GM19238 (cell line): ENCODE results near the gene SLC38A10.
"Not testable (repeated sequence)": the region's sequence is repeated elsewhere in the genome, so short reads cannot be mapped to it uniquely, and the experiment has no call there.

ENCODE experiments used
- DNase-seq: peaks from one replicate; pipeline ENCODE4 v3.0.0; 2011; ENCODE audit warnings: low spot score; ENCODE audit not compliant: insufficient read length

The SLC38A10 gene

DNA sequence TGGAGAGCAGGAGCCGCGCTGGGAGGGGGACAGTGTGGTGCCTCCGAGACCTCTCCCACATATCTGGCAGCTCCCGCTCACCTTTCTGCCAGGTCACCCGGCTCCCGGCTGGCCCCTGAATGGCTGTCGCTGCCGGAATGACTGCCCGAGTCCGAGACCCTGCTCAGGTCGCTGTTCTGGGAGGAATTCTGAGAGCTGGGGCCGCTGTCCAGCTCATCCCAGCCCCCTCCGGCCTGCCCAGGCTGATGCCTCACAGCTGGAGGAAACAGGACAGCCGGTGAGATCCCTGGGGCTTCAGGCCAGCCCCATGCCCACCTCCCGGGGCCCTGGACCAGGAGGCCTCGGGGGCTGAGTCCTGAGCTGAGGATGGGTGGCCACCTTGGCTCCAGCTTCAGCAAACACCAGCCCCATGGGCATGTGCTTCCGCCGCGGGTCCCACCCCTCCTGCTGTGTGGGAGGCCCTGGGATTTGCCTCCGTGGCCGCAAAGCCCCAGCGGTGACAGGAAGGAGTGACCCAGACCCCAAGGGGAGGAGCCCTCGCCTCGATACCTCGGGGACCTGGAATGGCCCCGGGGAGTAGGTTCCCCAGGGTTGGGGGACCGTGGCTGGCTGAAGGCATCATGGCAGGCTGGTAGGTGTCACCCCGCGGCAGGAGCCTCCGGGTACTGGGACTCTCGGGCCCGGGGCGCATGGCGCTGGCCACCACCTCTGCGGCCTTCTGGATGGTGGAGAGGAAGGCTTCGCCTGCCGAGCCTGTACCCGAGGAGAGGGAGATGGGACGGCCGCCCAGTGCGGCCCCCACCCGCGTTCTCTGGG, 63.1 kb downstream of the SLC38A10 start:
- DNase-seq, result no peak

DNA sequence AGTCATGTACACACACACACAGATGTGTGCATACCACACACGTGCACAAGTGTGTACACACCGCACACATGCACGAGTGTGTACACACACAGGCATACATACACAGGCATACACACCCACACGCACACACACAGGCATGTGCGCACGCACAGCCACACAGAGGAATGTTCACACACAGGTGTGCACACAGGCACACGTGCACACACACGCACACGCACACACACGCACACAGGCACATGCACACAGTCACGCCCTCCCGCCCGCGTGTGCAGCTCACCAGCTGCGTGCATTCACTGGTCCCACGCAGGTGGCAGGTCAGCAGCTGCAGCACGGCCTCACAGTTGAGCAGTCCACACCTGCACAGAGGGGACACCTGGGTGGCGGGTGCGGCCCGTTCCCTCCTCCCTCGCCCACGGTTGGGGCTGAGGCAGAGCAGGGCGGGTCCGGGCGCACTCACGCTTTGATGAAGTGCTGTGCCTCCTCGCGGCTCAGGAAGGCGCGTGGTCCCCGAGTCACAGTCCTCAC, 63.9 kb downstream of the SLC38A10 start:
- no peak for DNase-seq

DNA sequence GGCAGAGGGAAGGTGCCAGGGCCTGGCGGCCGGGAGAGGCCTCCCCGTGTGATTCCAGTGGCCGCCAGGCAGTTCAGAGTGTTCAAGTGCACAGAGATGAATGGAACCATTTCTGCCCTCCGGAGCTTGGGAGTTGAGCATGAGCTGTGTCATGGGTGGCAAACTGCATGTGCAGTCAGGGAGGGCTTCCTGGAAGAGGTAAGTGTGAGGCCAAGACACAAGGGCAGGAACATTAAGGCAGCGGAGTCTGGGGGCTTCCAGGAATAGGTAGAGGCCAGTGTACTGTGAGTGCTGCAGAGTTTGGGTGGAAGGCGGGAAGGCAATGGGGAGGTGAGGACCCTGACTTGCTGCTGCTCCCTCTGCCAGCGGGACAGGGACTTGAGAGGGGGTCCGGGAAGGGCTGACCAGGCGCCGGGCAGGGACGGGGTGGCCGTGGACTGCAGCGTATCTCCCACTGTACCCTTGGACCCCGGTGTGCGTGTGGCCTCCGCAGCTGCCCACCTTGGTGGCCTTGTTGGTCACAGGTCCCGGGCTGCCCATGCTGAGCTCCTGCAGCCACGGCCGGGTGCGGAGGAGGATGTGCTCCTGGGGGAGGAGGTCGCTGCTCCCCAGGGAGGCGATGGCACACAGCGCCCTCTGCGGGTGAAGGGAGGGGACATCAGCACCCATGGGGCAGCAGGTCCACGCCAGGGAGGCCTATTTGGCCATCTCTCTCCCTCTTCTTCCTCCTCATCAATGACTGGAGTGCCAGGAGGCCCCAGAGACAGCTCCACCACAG, 64.9 kb downstream of the SLC38A10 start:
- DNase-seq, result no peak

DNA sequence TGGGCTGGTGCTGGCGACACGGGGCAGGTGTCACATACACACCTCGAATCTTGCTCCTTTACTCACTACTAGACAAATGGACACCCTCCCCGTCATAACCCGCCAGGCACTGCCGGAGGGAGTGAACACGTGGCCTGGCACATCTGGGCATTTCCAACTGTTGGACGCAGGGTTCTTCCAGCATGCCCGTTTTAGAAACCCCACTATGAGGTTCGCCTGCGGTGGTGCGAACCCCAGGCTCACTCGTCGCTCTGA, 65.5 kb downstream of the SLC38A10 start:
- no peak for DNase-seq

DNA sequence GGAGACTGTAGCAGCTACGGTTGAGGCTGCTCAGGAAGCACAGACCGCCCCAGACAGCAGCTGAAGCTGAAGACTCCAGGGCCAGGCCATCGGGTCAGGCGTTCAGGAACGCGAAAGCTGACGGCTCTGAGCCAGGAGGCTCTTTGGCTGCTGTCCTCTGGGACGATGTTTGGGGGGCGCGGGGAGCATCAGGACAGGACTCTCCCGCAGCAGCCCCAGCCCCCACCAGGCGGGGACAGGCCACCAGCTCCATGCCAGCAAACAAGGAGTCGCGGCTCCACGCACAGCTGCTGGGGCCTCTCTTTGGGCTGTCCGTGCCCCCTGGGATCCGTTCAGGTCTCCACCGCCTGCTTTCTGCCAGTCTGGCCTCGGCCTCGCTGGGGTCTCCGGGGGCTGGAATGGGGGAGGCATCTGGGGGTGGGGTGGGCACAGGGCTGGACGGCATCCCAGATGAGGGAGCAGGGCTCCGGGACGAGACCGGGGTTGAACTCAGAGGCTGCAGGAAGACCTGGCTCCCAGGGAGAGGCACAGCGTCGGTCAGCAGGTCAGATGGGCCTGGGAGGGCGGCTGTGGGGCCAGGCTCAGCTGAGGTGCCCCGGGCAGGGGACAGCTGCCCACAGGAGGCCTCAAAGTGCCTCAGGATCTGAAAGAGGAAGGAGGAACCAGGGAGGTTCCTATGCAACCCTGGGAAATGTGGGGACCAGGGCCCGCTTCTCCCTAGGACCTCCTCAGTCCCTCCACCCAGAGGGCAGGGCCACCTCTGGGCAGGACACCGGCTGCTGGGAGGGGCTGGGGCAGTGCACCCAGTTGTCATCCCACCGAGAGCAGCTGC, 66.1 kb downstream of the SLC38A10 start:
- DNase-seq, result no peak

DNA sequence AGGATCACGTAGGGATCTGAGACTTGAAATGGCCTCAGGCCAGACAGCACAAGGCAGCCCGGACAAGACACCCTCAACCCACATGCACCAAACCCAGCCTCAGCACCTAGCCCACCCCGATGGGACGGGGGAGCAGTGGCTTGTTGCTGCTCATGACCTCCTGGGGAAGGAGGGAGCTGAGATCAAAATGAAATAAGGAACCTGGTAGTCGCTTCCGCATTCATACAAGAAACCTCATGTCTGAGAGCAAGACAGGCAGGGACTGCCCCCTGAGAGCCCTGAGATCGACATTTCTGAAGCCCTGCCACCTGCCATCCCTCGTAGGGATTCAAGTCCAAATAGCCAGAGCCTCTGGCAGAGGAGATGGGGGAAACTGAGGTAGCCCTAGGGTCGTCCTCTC, 66.7 kb downstream of the SLC38A10 start:
- DNase-seq, result peak; percentile 60

- DNase-seq, result not testable (repeated sequence)
Measured at GRCh38 chr17:81227630-81228029, 67.5 kb downstream of the SLC38A10 start.

DNA sequence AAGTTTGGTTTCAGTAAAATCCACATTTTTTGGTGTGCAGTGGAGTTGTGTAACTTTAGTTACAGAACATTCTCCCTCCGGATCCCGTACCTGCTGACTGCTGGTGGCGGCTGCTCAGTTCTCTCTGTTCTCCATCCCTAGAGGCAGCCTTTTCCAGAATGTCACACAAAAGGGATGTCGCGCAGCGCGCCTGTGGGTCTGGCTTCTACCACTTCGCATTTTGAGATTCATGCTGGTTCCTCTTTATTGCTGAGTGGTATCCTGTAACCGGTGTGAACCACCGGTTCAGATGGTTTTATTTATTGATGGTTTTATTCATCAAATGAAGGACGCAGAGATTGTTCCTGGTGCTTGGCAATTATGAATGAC, 71.4 kb downstream of the SLC38A10 start:
- DNase-seq, result no peak

- DNase-seq, result peak; percentile 100
Measured at GRCh38 chr17:81222906-81223761, 72.0 kb downstream of the SLC38A10 start, which contains the start of gene CEP131. CEP131 (minus strand) TSS chr17:81222965; CDS start chr17:81220056, 2,909 bp downstream.

DNA sequence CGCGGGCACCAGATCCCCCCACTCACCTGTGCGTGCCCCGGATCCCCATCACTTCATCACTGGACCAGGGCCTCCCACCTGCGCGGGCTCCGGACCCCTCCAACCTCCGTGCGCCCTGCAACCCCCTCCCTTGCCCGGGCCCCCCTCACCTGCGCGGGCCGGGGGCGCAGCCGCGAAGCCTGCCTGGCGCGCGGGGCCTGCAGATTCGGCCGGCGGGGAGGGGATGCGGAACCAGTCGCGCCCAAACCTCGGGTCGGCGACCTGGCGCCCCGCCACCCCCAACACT, 72.5 kb downstream of the SLC38A10 start:
- no peak for DNase-seq

DNA sequence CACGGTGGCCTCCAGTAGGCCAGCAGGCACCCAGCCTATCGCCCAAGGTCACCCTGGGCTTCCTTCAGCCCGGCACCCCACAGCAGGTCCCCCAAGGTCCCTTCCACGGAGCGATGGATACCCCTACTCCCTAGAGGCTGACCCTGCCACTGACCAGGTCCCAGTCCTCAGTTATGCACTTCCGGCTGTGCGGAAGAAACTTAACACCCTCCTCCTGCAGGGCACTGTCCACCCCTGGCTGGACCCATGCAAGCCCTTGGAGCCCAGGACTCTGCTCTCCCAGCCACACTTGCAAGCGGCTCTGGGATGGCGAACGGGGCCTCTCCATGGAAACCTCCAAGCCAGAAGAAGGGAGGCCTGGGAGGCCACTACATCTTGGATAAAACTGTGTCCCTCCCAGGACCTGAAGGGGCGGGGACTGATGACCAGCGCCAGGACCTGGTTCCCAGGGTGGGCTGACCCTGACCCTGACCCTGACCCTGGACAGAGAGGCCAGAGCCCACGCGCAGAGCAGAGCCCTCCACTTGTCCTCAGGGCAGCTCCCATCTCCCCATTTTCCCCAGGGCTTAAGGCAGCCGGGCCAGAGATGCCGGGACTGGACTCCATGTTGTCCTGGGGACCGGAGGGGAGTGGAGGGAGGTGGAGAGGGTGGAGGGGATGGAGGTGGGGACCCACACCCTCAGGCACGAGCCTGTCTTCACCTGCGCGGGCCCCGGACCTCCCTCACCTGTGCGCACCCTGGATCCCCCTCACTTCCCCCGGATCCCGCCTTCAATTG, 73.1 kb downstream of the SLC38A10 start:
- DNase-seq, result no peak

DNA sequence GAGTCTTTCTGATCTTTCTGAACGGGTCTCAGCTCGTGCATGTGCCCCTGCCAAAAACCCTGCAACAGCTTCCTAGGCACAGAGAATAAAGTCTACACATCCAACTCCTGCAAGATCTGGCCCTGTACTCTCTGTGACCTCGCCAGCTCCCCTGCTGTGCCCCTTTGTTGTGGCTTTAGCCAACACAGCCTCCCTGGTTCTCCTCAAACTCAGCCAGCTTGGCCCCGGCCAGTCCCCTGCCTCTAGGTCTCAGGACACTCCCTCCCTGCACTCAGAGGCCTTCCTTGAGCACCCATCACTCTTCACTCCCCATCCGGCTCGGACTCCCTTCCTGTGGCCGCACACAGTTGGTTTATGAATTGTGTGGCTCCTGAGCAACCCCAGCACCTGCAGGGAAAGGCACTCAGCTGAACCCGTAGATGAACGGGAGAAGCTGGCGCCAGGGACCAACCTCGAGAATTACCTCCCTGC, 73.7 kb downstream of the SLC38A10 start:
- no peak for DNase-seq

DNA sequence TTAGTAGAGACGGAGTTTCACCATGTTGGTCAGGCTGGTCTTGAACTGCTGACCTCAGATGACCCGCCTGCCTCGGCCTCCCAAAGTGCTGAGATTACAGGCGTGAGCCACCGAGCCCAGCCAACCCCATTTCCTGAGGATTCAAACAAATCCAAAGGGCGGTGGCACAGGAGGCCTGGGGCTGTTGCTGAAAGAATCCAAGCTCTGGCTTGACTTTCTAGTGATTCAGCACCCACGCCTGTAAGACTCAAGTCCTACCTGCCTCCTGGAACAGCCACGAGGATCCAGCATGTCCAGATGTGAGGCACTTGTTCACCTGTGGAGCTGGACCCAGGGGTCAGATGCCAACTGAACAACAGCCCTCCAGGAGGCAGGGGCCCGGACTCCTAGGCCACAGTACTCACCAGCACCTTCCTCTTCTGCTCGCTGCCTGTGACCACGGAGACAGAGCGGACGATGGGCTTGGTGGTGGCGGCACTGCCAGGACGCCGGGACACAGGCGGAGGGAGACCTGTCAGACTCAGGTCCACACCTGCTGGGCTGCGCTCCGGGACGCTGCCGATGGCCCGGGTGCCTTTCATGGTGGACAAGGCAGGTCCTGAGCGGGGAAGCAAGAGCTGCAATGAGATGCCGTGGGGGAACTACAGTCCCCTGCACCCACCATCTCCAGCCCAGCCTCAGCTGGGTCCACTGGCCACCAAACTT, 75.5 kb downstream of the SLC38A10 start:
- no peak for DNase-seq

DNA sequence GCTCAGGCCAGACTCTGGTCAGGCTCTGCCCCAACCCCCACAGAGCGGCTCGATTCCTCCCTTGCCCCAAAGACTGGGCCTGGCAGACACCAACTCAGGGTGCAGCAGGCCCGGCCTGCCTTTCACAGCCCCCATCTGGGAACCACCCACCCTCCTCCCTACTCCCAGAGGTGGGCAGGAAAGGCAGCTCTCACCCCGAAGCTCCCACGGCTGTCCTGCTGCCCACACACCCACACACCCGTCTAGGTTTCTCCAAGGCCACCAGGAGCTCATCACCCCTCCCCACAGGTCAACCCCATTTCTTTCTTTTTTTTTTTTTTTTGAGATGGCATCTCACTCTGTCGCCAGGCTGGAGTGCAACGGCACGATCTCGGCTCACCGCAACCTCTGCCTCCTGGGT, 76.1 kb downstream of the SLC38A10 start:
- no peak for DNase-seq

- no peak for DNase-seq
Measured at GRCh38 chr17:81218459-81218858, 76.6 kb downstream of the SLC38A10 start.

DNA sequence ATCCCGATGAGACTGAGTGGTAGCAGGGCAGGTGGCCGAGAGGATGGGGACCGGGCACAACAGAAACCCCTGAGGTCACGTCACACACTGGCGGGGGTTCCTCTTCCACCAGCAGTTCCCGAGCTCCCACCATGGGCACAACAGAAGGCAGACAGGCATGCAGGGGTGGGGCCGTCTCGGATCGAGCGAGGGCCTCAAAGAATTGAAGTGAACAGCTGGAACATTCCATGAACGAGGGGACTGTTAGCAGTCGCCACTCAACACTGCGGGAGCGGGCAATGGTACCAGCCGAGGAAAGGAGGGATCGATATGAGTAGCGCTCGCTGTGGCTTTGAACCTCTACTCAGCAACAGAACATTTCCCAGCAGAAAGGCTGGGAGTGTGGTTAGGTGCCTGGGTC, 77.6 kb downstream of the SLC38A10 start:
- no peak for DNase-seq

GRCh38 chr17:81213978-81214377, 81.1 kb downstream of the SLC38A10 start:
- no peak for DNase-seq

- no peak for DNase-seq
Measured at GRCh38 chr17:81212365-81212764, 82.7 kb downstream of the SLC38A10 start.

DNA sequence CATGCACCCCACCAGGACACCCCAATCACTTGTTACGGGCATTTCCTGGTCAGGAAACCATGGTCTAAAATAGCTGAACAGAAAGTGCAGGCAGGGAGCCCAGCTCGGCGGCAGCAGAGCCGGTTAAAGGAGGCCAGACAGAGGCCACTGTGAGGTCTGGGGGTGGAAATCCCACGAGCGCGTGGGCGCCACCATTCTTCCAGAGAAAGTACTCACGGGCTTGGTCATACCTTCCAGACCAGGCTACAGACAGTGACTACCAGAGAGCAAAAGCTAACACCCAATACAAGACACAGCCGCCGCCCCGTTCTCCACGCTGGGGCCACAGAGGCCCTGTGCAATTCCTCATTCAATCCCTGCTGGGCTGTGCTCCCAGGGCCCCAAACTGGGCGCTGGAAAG, 84.2 kb downstream of the SLC38A10 start:
- DNase-seq, result no peak

DNA sequence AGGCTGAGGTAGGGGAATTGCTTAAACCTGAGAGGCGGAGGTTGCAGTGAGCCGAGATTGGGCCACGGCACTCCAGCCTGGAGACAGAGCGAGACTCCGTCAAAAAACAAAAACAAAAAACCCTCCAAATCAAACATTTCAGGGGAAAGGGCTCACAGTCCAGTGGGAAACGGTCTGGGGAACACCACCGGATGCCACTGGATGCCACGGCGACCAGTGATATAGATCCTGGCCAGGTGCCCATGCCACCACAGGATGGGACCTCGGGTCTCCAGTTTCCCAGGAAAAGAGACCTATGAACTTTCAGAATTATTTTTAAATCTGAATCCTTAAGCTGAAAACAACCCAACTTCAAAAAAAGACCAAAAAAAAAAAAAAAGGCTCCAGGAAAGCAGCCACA, 84.6 kb downstream of the SLC38A10 start:
- DNase-seq, result no peak
